H1 (cell line): ENCODE measurements around the gene LYPD6. TPM values are rescaled to one million over a fixed set of nuclear protein-coding genes. Genes with fewer than 3 reads are reported as not detected.

Experiments used
- CTCF ChIA-PET: fragments of 300-600 bp; sonication (Branson Sonifier 250); formaldehyde crosslinking; loops from one replicate; lab custom pipeline; 2021; ENCODE audit not compliant: partially characterized antibody; lab: Charles Lee
- POLR2A ChIA-PET: fragments of 300-600 bp; sonication (Branson Sonifier 250); formaldehyde crosslinking; loops from one replicate; lab custom pipeline; 2021; ENCODE audit warnings: inconsistent platforms; ENCODE audit not compliant: partially characterized antibody; lab: Charles Lee
- DNase-seq, 2 experiments: peaks; one replicate each; pipeline versions ENCODE4 v3.0.0 to v3.0.0-alpha.2; 2010 to 2022; ENCODE audit warnings: low spot score in 2 of 2, low read depth in 1 of 2, mixed read lengths in 1 of 2
- FAIRE-seq: peaks from 2 replicates; lab custom pipeline; 2011; peaks lifted over from hg19 to GRCh38; lab: Jason Lieb, UNC
- H2AFZ ChIP-seq: 2 replicates; pipeline ENCODE4 v1.8.1; 2012; ENCODE audit warnings: low read length, inconsistent platforms
- H2AK5ac ChIP-seq: 2 replicates; pipeline ENCODE4 v1.6.1; 2013; ENCODE audit warnings: low read depth, low read length
- H2BK120ac ChIP-seq: replicated peaks from 2 replicates; pipeline ENCODE3; 2013; ENCODE audit warnings: low read depth, low read length, inconsistent platforms
- H2BK12ac ChIP-seq: 2 replicates; pipeline ENCODE4 v1.6.1; 2013; ENCODE audit warnings: low read depth, low read length
- H2BK15ac ChIP-seq: 2 replicates; pipeline ENCODE4 v1.6.1; 2013; ENCODE audit warnings: low read length
- H2BK20ac ChIP-seq: 2 replicates; pipeline ENCODE4 v1.6.1; 2013; ENCODE audit warnings: low read length
- H2BK5ac ChIP-seq: 2 replicates; pipeline ENCODE4 v1.6.1; 2013; ENCODE audit warnings: low read depth, low read length
- H3K14ac ChIP-seq: 2 replicates; pipeline ENCODE4 v1.6.1; 2013; ENCODE audit warnings: inconsistent platforms; ENCODE audit not compliant: insufficient read length
- H3K18ac ChIP-seq: 2 replicates; pipeline ENCODE4 v1.6.1; 2013; ENCODE audit warnings: low read length; ENCODE audit errors: extremely low read depth
- H3K23ac ChIP-seq: 2 replicates; pipeline ENCODE4 v1.6.1; 2013; ENCODE audit warnings: inconsistent platforms; ENCODE audit not compliant: insufficient read length
- H3K23me2 ChIP-seq: 2 replicates; pipeline ENCODE4 v1.6.1; 2013; ENCODE audit warnings: low read depth, low read length
- H3K27ac ChIP-seq: 2 replicates; pipeline ENCODE4 v1.6.1; 2011; ENCODE audit warnings: low read depth, low read length, inconsistent platforms
- H3K27me3 ChIP-seq, 4 experiments: replicated peaks in 1 of 4; 1 replicate in 1 of 4; 2 replicates in 3 of 4; pipeline versions ENCODE4 v1.6.1 to v1.8.1; 2011 to 2013; ENCODE audit warnings: low read length in 3 of 4, mild to moderate bottlenecking in 3 of 4, inconsistent platforms in 2 of 4, mixed read lengths in 2 of 4, moderate library complexity in 1 of 4; ENCODE audit not compliant: control insufficient read depth in 3 of 4, insufficient read depth in 3 of 4; ENCODE audit errors: extremely low read depth in 1 of 4
- H3K36me3 ChIP-seq, 4 experiments: 2 replicates each; pipeline versions ENCODE4 v1.6.1 to v1.8.1; 2011 to 2013; ENCODE audit warnings: mild to moderate bottlenecking in 4 of 4, low read length in 3 of 4, moderate library complexity in 2 of 4, control low read depth in 1 of 4, inconsistent platforms in 1 of 4; ENCODE audit not compliant: insufficient read depth in 4 of 4, control insufficient read depth in 2 of 4
- H3K4ac ChIP-seq: replicated peaks from 2 replicates; pipeline ENCODE3; 2013; ENCODE audit warnings: low read length, low read depth, mixed read lengths, inconsistent platforms; ENCODE audit not compliant: insufficient read length
- H3K4me1 ChIP-seq, 4 experiments: replicated peaks in 1 of 4; 1 replicate in 1 of 4; 2 replicates in 3 of 4; pipeline versions ENCODE4 v1.6.1 to v1.8.1; 2011 to 2013; ENCODE audit warnings: low read length in 3 of 4, inconsistent platforms in 2 of 4, mixed read lengths in 1 of 4; ENCODE audit not compliant: insufficient read depth in 4 of 4, control insufficient read depth in 3 of 4
- H3K4me2 ChIP-seq, 2 experiments: 2 replicates each; pipeline versions ENCODE4 v1.6.1 to v1.8.1; 2011 to 2013; ENCODE audit warnings: low read depth in 2 of 2, low read length in 2 of 2, control low read depth in 1 of 2, inconsistent platforms in 1 of 2, mild to moderate bottlenecking in 1 of 2; ENCODE audit not compliant: insufficient read depth in 1 of 2
- H3K4me3 ChIP-seq, 4 experiments: fragments of 200-600, 300-600 bp in 1 of 4; sonication (generic), shearing (Covaris generic), sonication (Bioruptor Twin) in 1 of 4; 2 replicates each; pipeline versions ENCODE4 v1.5.1 to v1.8.1; 2011 to 2016; ENCODE audit warnings: low read length in 4 of 4, low read depth in 3 of 4, control low read depth in 2 of 4, inconsistent platforms in 2 of 4, mild to moderate bottlenecking in 2 of 4, mixed read lengths in 1 of 4, moderate library complexity in 1 of 4; ENCODE audit not compliant: insufficient read depth in 2 of 4; ENCODE audit errors: extremely low read depth in 1 of 4
- H3K56ac ChIP-seq: replicated peaks from 2 replicates; pipeline ENCODE3; 2013; ENCODE audit warnings: low read depth, mild to moderate bottlenecking, mixed read lengths, low read length, inconsistent platforms; ENCODE audit not compliant: insufficient read length
- H3K79me1 ChIP-seq: 2 replicates; pipeline ENCODE4 v1.6.1; 2013; ENCODE audit warnings: low read depth, low read length, control low read depth
- H3K79me2 ChIP-seq, 2 experiments: 2 replicates each; pipeline versions ENCODE4 v1.6.1 to v1.8.1; 2012 to 2013; ENCODE audit warnings: low read length in 2 of 2, mild to moderate bottlenecking in 2 of 2, inconsistent platforms in 1 of 2; ENCODE audit not compliant: insufficient read depth in 2 of 2, control insufficient read depth in 1 of 2
- H3K9ac ChIP-seq, 4 experiments: replicated peaks in 1 of 4; 1 replicate in 1 of 4; 2 replicates in 3 of 4; pipeline versions ENCODE4 v1.6.1 to v1.8.1; 2011 to 2013; ENCODE audit warnings: low read depth in 3 of 4, low read length in 3 of 4, control low read depth in 2 of 4, mild to moderate bottlenecking in 2 of 4, moderate library complexity in 2 of 4, inconsistent platforms in 1 of 4; ENCODE audit errors: extremely low read depth in 1 of 4
- H3K9me3 ChIP-seq, 2 experiments: 2 replicates each; pipeline versions ENCODE4 v1.6.1 to v1.8.1; 2012 to 2013; ENCODE audit warnings: mild to moderate bottlenecking in 2 of 2, moderate library complexity in 2 of 2, control low read depth in 1 of 2, inconsistent platforms in 1 of 2, low read depth in 1 of 2, low read length in 1 of 2, mixed read lengths in 1 of 2; ENCODE audit not compliant: insufficient read depth in 2 of 2
- H4K20me1 ChIP-seq, 2 experiments: replicated peaks in 1 of 2; 2 replicates each; pipeline versions ENCODE3 to v1.8.1; 2011 to 2013; ENCODE audit warnings: inconsistent platforms in 2 of 2, low read length in 2 of 2, mild to moderate bottlenecking in 1 of 2; ENCODE audit not compliant: insufficient read depth in 2 of 2, control insufficient read depth in 1 of 2
- H4K5ac ChIP-seq: 2 replicates; pipeline ENCODE4 v1.6.1; 2013; ENCODE audit warnings: low read length, low read depth, mixed read lengths, inconsistent platforms; ENCODE audit not compliant: insufficient read length
- H4K8ac ChIP-seq: 2 replicates; pipeline ENCODE4 v1.8.0; 2013; ENCODE audit warnings: mild to moderate bottlenecking, moderate library complexity, low read length, inconsistent platforms; ENCODE audit not compliant: insufficient read depth; ENCODE audit errors: extremely low read depth
- H4K91ac ChIP-seq: replicated peaks from 2 replicates; pipeline ENCODE3; 2013; ENCODE audit warnings: low read length, mixed read lengths, inconsistent platforms; ENCODE audit not compliant: insufficient read length
- BACH1 ChIP-seq: IDR thresholded peaks from 2 replicates; pipeline ENCODE4 v1.6.1; 2012; ENCODE audit warnings: low read length, improper control_type of control experiment
- FOSL1 ChIP-seq: IDR thresholded peaks from 2 replicates; pipeline ENCODE4 v1.6.1; 2011; ENCODE audit warnings: mild to moderate bottlenecking, low read depth, low read length, moderate library complexity; ENCODE audit not compliant: insufficient read depth
- JUND ChIP-seq: IDR thresholded peaks from 2 replicates; pipeline ENCODE4 v1.6.1; 2011; ENCODE audit warnings: mild to moderate bottlenecking, improper control_type of control experiment, low read length
- KDM4A ChIP-seq: IDR thresholded peaks from one replicate; pipeline ENCODE4 v1.7.1; 2012; ENCODE audit warnings: low read depth, mild to moderate bottlenecking, moderate library complexity, low read length, inconsistent platforms; ENCODE audit not compliant: severe bottlenecking
- NRF1 ChIP-seq: IDR thresholded peaks from 2 replicates; pipeline ENCODE4 v1.6.1; 2011; ENCODE audit warnings: mild to moderate bottlenecking, low read depth, low read length, improper control_type of control experiment
- PHF8 ChIP-seq: fragments of 200-600 bp; sonication (generic); conservative IDR thresholded peaks from 2 replicates; pipeline ENCODE4 v1.7.1; 2012; ENCODE audit warnings: low read depth, mild to moderate bottlenecking, inconsistent platforms, low read length, moderate library complexity
- POLR2A ChIP-seq, 2 experiments: IDR thresholded peaks; 1 replicate in 1 of 2; 2 replicates in 1 of 2; pipeline ENCODE4 v1.6.1; 2011; ENCODE audit warnings: low read depth in 2 of 2, low read length in 2 of 2, mild to moderate bottlenecking in 2 of 2; ENCODE audit errors: control extremely low read depth in 1 of 2
- SP1 ChIP-seq: IDR thresholded peaks from 2 replicates; pipeline ENCODE4 v1.6.1; 2011; ENCODE audit warnings: low read depth, low read length
- YY1 ChIP-seq: IDR thresholded peaks from 2 replicates; pipeline ENCODE4 v1.6.1; 2011; ENCODE audit warnings: low read depth, mild to moderate bottlenecking, low read length
- WGBS, 2 experiments: shearing (Covaris generic) in 1 of 2; methylation state at CpG; one replicate each; pipeline versions ENCODE4 v1.1.6 to v1.1.7; 2013 to 2015; ENCODE audit warnings: low lambda C conversion rate in 2 of 2, mixed read lengths in 2 of 2, inconsistent platforms in 1 of 2, low coverage in 1 of 2, missing lambda C conversion rate in 1 of 2; ENCODE audit not compliant: insufficient replicate concordance in 2 of 2, insufficient coverage in 1 of 2, insufficient read length in 1 of 2; ENCODE audit errors: extremely low coverage in 1 of 2, missing lambda C conversion rate in 1 of 2; 5-methylcytosine and 5-hydroxymethylcytosine counted together
- polyA plus RNA-seq, 7 experiments: library from polyadenylated mRNA; depleted of rRNA in 3 of 7; stranded (reverse) in 5 of 7; unstranded in 2 of 7; fragments of >200 nt in 5 of 7; fragments of 200-250 nt in 2 of 7; gene quantifications; 1 replicate in 5 of 7; 2 replicates in 1 of 7; 4 replicates in 1 of 7; pipeline versions ENCODE4 v1.2.1 to v1.2.3, GENCODE V29; 2011 to 2013; ENCODE audit warnings: missing spikeins in 2 of 7, mixed read lengths in 2 of 7
- total RNA-seq: library from RNA; stranded (reverse); fragmentation: NEBNext Ultra II Directional; extraction: Animal tissue kit (Norgen Biotek cat#: 25700); gene quantifications from 2 replicates; pipeline ENCODE4 v1.2.1, GENCODE V29; 2021

Gene LYPD6
- total and polyA plus RNA-seq, 2 of the 8 experiments (the other 6 are each of a cell fraction or from before 2014, with no cell fraction given) = 5.6 to 8.9 TPM

DNA sequence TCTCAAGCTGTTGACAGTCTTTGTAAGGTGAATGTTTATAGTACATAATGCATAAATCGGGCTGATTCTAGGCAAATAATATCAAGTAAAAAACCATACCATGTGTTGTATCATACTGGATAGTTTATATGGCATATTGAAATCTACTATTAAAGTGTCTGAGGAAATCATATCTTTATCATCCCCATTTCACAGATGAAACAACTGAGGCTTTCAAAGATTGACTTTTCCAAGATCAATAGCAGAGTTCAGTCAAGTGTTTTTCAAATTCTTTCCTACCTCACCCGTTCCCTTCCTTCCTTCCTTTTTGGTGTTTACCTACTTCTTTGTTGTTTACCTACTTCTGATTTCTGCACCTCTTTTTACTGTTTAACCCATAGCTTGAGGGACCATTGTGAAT lies 2.0 kb downstream of the LYPD6 start:
- no peak overlapping the region for H3K23ac ChIP-seq
- TF ChIP-seq JUND (no peak), YY1 (no peak), PHF8 (no peak), BACH1 (no peak), SP1 (no peak), FOSL1 (no peak), POLR2A (IDR thresholded peaks at IDR 0.05; ENCODE audit: control extremely low read depth in 1 of 2, low read depth in 2 of 2, low read length in 2 of 2) (no peak), NRF1 (no peak), KDM4A (no peak)
- TF ChIP-seq, all 59 proteins: peak for 0
- H4K91ac ChIP-seq = no peak overlapping the region
- H3K56ac ChIP-seq = no peak overlapping the region
- H4K5ac ChIP-seq = no peak overlapping the region
- no peak overlapping the region for H2BK20ac ChIP-seq
- peaks cover 0 to 8% of the 10 kb centered on the region in 2 experiments; a peak in 2 of 4 replicates for H3K79me2 ChIP-seq
- no peak overlapping the region for H2BK12ac ChIP-seq
- CTCF ChIA-PET = interaction anchor here (0.9 to 1.6 kb wide), 7 partner anchors 11 to 295 kb away, joined by 3 to 6 read pairs (median 5); partner anchors contain the start of gene LYPD6B
- no peak overlapping the region for H4K8ac ChIP-seq
- no peaks in the 10 kb centered on the region for H3K36me3 ChIP-seq
- H2BK120ac ChIP-seq = no peak overlapping the region
- no peak overlapping the region for H3K27ac ChIP-seq
- no peaks in the 10 kb centered on the region for H3K79me1 ChIP-seq
- H2BK15ac ChIP-seq = no peak overlapping the region
- H4K20me1 ChIP-seq = no peaks in the 10 kb centered on the region
- no peak overlapping the region; a peak in 1 of 4 replicates for H3K4me2 ChIP-seq
- no peak overlapping the region for H3K18ac ChIP-seq
- POLR2A ChIA-PET = interaction anchor here (1.3 kb wide), 1 partner anchor 12 kb away, joined by 4 read pairs; no protein-coding TSS in a partner anchor
- no peak overlapping the region for H2AFZ ChIP-seq
- H2BK5ac ChIP-seq = no peak overlapping the region
- H3K23me2 ChIP-seq = peaks cover 14% of the 10 kb centered on the region; the same call in 1 of the 2 replicates
- FAIRE-seq (no peak), DNase-seq (no peak)
- peaks cover 0 to 7% (median 4%) of the 10 kb centered on the region in 4 experiments; a peak in 2 of 7 replicates for H3K4me1 ChIP-seq
- 78% methylated on average over 2 of the region's 2 CpGs; no CpG with 5 or more reads in 1 of the 2 experiments for WGBS, 2 experiments
- H2AK5ac ChIP-seq = no peak overlapping the region
- no peak overlapping the region for H3K4ac ChIP-seq
- H3K9me3 ChIP-seq = no peaks in the 10 kb centered on the region
- no peak overlapping the region for H3K9ac ChIP-seq
- H3K4me3 ChIP-seq = peak overlapping the region in 1 of 4 experiments; percentile 80; a peak in 1 of 8 replicates
- H3K14ac ChIP-seq = no peak overlapping the region
- no peaks in the 10 kb centered on the region; a peak in 3 of 7 replicates for H3K27me3 ChIP-seq
